Memory B cell (primary cell): ENCODE results near the gene DMTF1.
A peak's percentile ranks its signal among the peaks of the same experiment; 100 is the strongest.

Source experiments
- ATAC-seq: fragments of 150-1000 bp; cut with Tn5 transposase; 2 replicates; pipeline ENCODE4 v1.10.0; 2021; ENCODE audit warnings: low read depth, mild to moderate bottlenecking, moderate library complexity
- DNase-seq, 2 donors: peaks; one replicate each; pipeline ENCODE4 v3.0.0; 2022; ENCODE audit warnings: low spot score in 2 of 2
- H3K27ac Mint-ChIP-seq: one replicate; pipeline ENCODE4 v1.8.0; 2022; ENCODE audit warnings: mild to moderate bottlenecking, moderate library complexity, mixed read lengths
- H3K27me3 Mint-ChIP-seq: one replicate; pipeline ENCODE4 v1.8.0; 2022; ENCODE audit warnings: mixed read lengths
- H3K36me3 Mint-ChIP-seq: one replicate; pipeline ENCODE4 v1.8.0; 2022; ENCODE audit warnings: mild to moderate bottlenecking, mixed read lengths
- H3K4me1 Mint-ChIP-seq: one replicate; pipeline ENCODE4 v1.8.0; 2022; ENCODE audit warnings: mixed read lengths
- H3K4me3 Mint-ChIP-seq: one replicate; pipeline ENCODE4 v1.8.0; 2022; ENCODE audit warnings: mild to moderate bottlenecking, moderate library complexity, mixed read lengths
- H3K9me3 Mint-ChIP-seq: one replicate; pipeline ENCODE4 v1.8.0; 2022; ENCODE audit warnings: mixed read lengths

The DMTF1 gene

GRCh38 chr7:87215046-87215445, 62.8 kb downstream of the DMTF1 start:
- Mint-ChIP-seq H3K4me3 (peak overlapping the region; percentile 17), H3K27ac (peak overlapping the region; percentile 88), H3K27me3 (no peaks in the 10 kb centered on the region), H3K4me1 (peaks cover 45% of the 10 kb centered on the region), H3K9me3 (no peaks in the 10 kb centered on the region), H3K36me3 (peaks cover 10% of the 10 kb centered on the region)
- DNase-seq (no peak), ATAC-seq (no peak)

DNA sequence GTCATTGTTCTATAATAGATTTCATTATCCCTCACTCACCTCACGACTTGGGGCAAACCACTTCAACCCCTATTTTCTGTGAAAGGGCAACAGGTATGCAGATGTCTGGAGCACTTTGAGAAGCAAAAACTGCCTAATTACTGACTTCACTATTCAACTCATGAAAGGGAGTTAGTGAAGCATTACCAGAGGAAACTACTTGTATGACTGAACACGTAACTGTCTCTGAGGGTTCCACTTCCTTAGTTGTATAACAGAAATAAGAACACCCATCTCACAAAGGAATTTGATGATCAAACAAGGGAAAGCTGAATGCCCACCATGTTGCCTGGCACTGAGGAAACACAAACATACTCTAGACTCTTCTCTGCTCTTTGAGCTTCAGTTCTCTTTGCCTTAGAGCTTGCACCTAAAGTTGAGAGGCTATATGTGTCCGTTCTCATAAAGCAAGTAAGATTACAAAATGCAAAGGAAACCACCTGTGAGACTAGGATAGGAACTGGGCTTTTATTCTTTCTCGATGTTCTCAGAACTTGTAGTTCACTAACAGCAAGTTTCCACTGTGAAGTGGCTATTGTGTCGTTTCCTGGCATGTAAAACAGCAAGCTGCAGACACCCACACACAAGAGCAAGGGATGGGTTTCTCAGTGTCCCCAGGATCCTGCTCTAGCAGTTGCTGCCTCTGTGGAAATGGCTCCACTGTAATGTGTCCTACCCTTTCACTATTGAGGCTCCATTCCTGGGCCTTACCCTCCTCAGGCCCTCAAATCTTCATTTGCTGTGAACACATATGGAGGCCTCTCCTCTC, 64.7 kb downstream of the DMTF1 start:
- Mint-ChIP-seq H3K4me3 (peak overlapping the region; percentile 99), H3K36me3 (peaks cover 8% of the 10 kb centered on the region), H3K9me3 (no peaks in the 10 kb centered on the region), H3K27me3 (no peaks in the 10 kb centered on the region), H3K27ac (peak overlapping the region; percentile 98), H3K4me1 (peaks cover 40% of the 10 kb centered on the region)
- DNase-seq (peak; percentile 30 to 51), ATAC-seq (peak; percentile 49)

- H3K4me1 Mint-ChIP-seq = peaks cover 30% of the 10 kb centered on the region
- H3K27ac Mint-ChIP-seq = peak overlapping the region; percentile 98
- peaks cover 6% of the 10 kb centered on the region for H3K36me3 Mint-ChIP-seq
Observed at GRCh38 chr7:87217983-87218653, 65.9 kb downstream of the DMTF1 start.

GRCh38 chr7:87218796-87219544, 66.7 kb downstream of the DMTF1 start:
- peak overlapping the region; percentile 99 for H3K4me3 Mint-ChIP-seq
- peaks cover 6% of the 10 kb centered on the region for H3K36me3 Mint-ChIP-seq
- peak overlapping the region; percentile 98 for H3K27ac Mint-ChIP-seq
- DNase-seq = peak; percentile 44
- no peaks in the 10 kb centered on the region for H3K27me3 Mint-ChIP-seq
- no peaks in the 10 kb centered on the region for H3K9me3 Mint-ChIP-seq
- peaks cover 23% of the 10 kb centered on the region for H3K4me1 Mint-ChIP-seq
- peak; percentile 18 for ATAC-seq

More at GRCh38 chr7:87217983-87218653, 65.9 kb downstream of the DMTF1 start:
- no peak for DNase-seq
- no peaks in the 10 kb centered on the region for H3K27me3 Mint-ChIP-seq
- no peak for ATAC-seq
- H3K9me3 Mint-ChIP-seq = no peaks in the 10 kb centered on the region
- H3K4me3 Mint-ChIP-seq = peak overlapping the region; percentile 99

DNA sequence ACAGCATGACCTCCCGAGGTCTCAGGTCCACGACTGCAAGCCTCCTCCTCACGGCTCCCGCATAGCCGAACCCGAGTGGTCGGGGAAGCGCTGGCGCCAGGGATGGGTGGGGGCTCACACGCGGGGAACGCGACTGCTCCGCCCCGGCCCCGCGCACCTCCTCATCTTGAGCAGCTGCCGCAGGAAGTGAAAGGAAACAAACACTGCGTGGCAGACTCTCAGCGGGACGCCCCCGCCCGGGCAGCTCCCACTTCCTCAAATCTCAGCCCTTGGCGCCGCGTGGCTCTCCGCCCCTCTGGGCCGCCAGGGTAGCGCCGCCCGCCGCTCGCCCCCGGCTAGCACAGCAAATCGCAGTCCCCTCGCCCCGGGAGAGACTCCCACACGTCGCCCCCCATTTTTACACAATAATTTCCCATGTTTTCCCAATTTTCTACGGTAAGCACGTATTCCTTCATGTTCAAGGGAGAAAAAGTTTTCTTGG, 67.3 kb downstream of the DMTF1 start, which contains the start of gene TMEM243:
Gene TMEM243, minus strand, starts transcription at position 188 of the 481 bp plus-strand sequence. CDS start 229 bp downstream, outside the sequence.
- no peaks in the 10 kb centered on the region for H3K9me3 Mint-ChIP-seq
- H3K4me1 Mint-ChIP-seq = peaks cover 18% of the 10 kb centered on the region
- peak; percentile 86 to 88 for DNase-seq
- peak within 1 kb of the TSS; percentile 98 for H3K27ac Mint-ChIP-seq
- peak; percentile 68 for ATAC-seq
- no peaks in the 10 kb centered on the region for H3K27me3 Mint-ChIP-seq
- peaks cover 6% of the 10 kb centered on the region for H3K36me3 Mint-ChIP-seq
- H3K4me3 Mint-ChIP-seq = peak within 1 kb of the TSS; percentile 99

DNA sequence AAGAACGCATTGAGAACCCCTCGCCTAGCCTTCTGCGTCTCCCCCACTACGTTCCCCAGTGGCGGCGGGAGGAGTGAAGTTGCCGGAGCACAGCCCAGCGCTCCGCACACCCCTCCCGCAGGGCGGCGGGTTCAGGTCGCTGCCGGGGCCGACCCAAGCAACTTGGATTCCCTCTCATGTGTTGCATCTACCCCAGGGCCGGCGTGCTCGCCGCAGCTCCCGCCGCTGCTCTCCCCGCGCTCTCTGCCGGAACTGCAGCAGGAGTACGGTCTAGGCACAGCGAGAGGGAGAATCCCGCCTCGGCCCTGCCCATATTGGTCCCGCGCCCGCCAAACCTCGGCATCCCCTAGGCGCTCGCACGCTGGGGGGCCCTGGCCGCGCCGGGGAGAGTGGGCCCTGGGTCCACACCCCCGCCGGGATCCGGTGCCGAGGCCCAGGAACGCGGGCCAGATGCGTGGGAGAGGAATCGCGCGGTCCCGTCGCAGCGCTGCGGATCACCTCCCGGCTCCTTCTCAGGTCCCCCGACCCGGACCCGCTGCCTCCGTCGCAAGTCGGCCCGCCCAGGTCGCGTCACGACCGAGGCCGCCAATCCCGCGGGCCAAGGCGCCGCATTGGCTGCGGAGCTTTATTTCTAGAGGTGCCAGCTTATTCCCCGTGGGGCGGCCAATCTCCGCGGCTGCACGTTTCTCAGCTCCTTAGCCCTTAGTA, 67.9 kb downstream of the DMTF1 start:
- Mint-ChIP-seq H3K27ac (peak overlapping the region; percentile 98), H3K4me3 (peak overlapping the region; percentile 99), H3K36me3 (peaks cover 6% of the 10 kb centered on the region), H3K27me3 (no peaks in the 10 kb centered on the region), H3K9me3 (no peaks in the 10 kb centered on the region), H3K4me1 (peaks cover 18% of the 10 kb centered on the region)
- ATAC-seq (peak; percentile 53), DNase-seq (peak; percentile 82)

- H3K9me3 Mint-ChIP-seq = no peaks in the 10 kb centered on the region
- H3K36me3 Mint-ChIP-seq = peaks cover 6% of the 10 kb centered on the region
- DNase-seq = no peak
- peak overlapping the region; percentile 99 for H3K4me3 Mint-ChIP-seq
- no peaks in the 10 kb centered on the region for H3K27me3 Mint-ChIP-seq
- H3K27ac Mint-ChIP-seq = peak overlapping the region; percentile 98
- no peak for ATAC-seq
- peaks cover 20% of the 10 kb centered on the region for H3K4me1 Mint-ChIP-seq
Observed at GRCh38 chr7:87220734-87221215, 68.5 kb downstream of the DMTF1 start.

DNA sequence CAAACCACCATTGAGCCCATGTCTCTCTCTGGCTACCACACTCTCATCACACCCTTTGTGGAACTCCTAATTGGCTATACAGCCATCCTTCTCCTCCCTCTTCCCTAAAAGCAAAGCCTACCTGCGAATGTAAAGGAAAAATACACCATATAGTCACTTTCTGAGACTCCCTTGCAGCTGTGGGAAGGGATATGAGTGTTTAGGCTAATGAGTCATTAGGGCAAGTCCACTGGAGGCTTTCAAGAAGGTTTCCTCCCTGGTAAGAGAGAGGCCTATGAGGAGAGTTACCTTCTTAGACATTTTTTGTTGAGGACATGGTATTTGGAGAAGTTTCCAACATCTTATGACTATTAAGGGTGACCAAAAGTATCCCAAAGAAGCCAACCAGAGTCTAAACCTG, 71.4 kb downstream of the DMTF1 start:
- H3K4me1 Mint-ChIP-seq = peaks cover 19% of the 10 kb centered on the region
- H3K36me3 Mint-ChIP-seq = peaks cover 4% of the 10 kb centered on the region
- DNase-seq (no peak), ATAC-seq (no peak)
- H3K27me3 Mint-ChIP-seq = no peaks in the 10 kb centered on the region
- no peak overlapping the region for H3K4me3 Mint-ChIP-seq
- H3K9me3 Mint-ChIP-seq = no peaks in the 10 kb centered on the region
- no peak overlapping the region for H3K27ac Mint-ChIP-seq

GRCh38 chr7:87225696-87226095, 73.4 kb downstream of the DMTF1 start:
- Mint-ChIP-seq H3K4me1 (peaks cover 17% of the 10 kb centered on the region), H3K9me3 (no peaks in the 10 kb centered on the region), H3K36me3 (no peaks in the 10 kb centered on the region), H3K27me3 (no peaks in the 10 kb centered on the region), H3K27ac (no peak overlapping the region), H3K4me3 (no peak overlapping the region)
- ATAC-seq (no peak), DNase-seq (no peak)

DNA sequence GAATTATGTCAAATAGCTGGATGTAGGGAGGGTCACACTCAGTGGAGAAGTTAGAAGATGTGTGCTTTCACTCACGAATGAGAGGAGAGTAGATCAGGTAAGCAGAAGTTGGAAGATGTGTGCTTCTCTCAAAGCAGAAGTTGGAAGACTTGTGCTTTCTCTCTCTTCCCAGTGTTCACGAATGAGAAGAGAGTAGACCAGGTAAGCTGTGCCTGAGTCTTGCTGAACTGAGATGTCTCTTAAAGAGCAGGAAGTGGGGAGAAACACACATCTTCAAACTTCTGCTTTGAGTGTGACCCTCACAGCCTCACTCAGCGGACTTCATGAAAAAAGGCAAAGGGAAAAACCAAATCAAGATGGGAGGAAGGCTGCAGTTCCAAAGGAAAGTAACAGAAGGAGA, 74.2 kb downstream of the DMTF1 start:
- Mint-ChIP-seq H3K4me3 (peak overlapping the region; percentile 3), H3K4me1 (peaks cover 14% of the 10 kb centered on the region), H3K27me3 (no peaks in the 10 kb centered on the region), H3K27ac (no peak overlapping the region), H3K9me3 (no peaks in the 10 kb centered on the region), H3K36me3 (no peaks in the 10 kb centered on the region)
- DNase-seq (no peak), ATAC-seq (peak; percentile 73)

- no peak for DNase-seq
- Mint-ChIP-seq H3K27me3 (no peaks in the 10 kb centered on the region), H3K4me1 (peaks cover 9% of the 10 kb centered on the region), H3K4me3 (no peak overlapping the region), H3K36me3 (no peaks in the 10 kb centered on the region), H3K27ac (no peak overlapping the region), H3K9me3 (no peaks in the 10 kb centered on the region)
- ATAC-seq = no peak
Observed at GRCh38 chr7:87231258-87231657, 79.0 kb downstream of the DMTF1 start.

DNA sequence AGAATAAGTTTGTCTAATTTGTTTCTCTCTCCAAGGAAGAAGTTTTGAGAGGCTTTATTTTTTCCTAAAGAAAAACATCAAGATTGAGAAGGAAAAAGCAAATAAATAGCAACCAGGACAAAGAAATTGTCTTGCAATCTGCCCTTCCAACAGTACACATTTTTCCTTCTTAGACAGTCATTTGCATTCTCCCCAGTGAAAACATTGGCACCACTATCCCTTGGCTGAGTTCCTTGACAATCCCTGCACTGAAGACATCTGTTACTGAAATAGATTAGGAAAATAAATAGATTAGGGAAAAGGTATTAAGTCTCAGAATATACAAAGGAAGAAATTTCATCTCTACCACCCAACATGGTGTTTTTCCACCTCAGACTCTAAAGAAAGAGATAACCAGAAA, 79.5 kb downstream of the DMTF1 start:
- Mint-ChIP-seq H3K27ac (no peak overlapping the region), H3K9me3 (no peaks in the 10 kb centered on the region), H3K36me3 (no peaks in the 10 kb centered on the region), H3K27me3 (no peaks in the 10 kb centered on the region), H3K4me3 (no peak overlapping the region), H3K4me1 (peaks cover 4% of the 10 kb centered on the region)
- ATAC-seq = no peak
- DNase-seq = no peak

DNA sequence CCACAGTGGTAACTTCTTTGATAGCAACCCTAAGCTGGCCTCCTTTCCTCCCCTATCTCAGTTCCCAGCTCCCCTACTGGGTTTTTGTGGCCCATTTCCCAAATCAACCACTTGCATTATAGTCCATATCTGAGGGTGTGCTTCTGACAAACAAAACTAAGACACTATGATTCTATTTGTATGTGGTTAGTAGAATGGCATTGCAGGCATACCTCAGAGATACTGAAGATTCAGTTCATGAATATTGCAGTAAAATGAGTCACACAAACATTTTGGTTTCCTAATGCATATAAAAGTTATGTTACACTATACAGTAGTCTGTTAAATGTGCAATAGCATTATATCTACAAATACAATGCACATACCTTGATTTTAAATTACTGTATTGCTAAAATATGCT, 82.7 kb downstream of the DMTF1 start:
- H3K27me3 Mint-ChIP-seq = peaks cover 1% of the 10 kb centered on the region
- ATAC-seq = no peak
- no peaks in the 10 kb centered on the region for H3K9me3 Mint-ChIP-seq
- H3K4me3 Mint-ChIP-seq = no peak overlapping the region
- H3K36me3 Mint-ChIP-seq = no peaks in the 10 kb centered on the region
- no peak overlapping the region for H3K27ac Mint-ChIP-seq
- H3K4me1 Mint-ChIP-seq = no peaks in the 10 kb centered on the region
- DNase-seq = no peak
